Right renal pelvis (tissue), 4 donors: ENCODE measurements around the gene C6orf89. TPM values are rescaled to one million over a fixed set of nuclear protein-coding genes. Genes with fewer than 3 reads are reported as not detected.
"Not testable (repeated sequence)": the region's sequence is repeated elsewhere in the genome, so short reads cannot be mapped to it uniquely, and the experiment has no call there.

Source experiments
- DNase-seq, 4 donors: peaks; one replicate each; pipeline ENCODE4 v3.0.0-alpha.2; 2013; ENCODE audit warnings: low read depth in 4 of 4, low spot score in 3 of 4, missing footprints in 1 of 4
- polyA plus RNA-seq, 4 donors: library from polyadenylated mRNA; unstranded; fragments of 120-200 nt; gene quantifications; one replicate each; pipeline ENCODE4 v1.2.1, GENCODE V29; 2013; ENCODE audit not compliant: insufficient read length in 4 of 4

C6orf89 gene
- polyA plus RNA-seq, 4 donors: 47.1 to 56.1 (median 55.1) TPM

GRCh38 chr6:36942329-36942728 lies 56.6 kb downstream of the C6orf89 start:
- not testable (repeated sequence) for DNase-seq

- no peak for DNase-seq
Observed at GRCh38 chr6:36944650-36945049, 58.9 kb downstream of the C6orf89 start.

- no peak for DNase-seq
Observed at GRCh38 chr6:36945301-36945700, 59.5 kb downstream of the C6orf89 start.

GRCh38 chr6:36946526-36946925 lies 60.8 kb downstream of the C6orf89 start:
- no peak for DNase-seq

GRCh38 chr6:36947570-36948351 lies 62.0 kb downstream of the C6orf89 start:
- DNase-seq: no peak

- DNase-seq: not testable (repeated sequence)
Observed at GRCh38 chr6:36949076-36949475, 63.3 kb downstream of the C6orf89 start.

- DNase-seq: no peak
Observed at GRCh38 chr6:36949636-36950035, 63.9 kb downstream of the C6orf89 start.

GRCh38 chr6:36953931-36954261 lies 68.1 kb downstream of the C6orf89 start:
- no peak for DNase-seq

GRCh38 chr6:36954262-36954931 lies 68.6 kb downstream of the C6orf89 start, which contains the start of gene PI16:
Gene PI16, plus strand, starts transcription at chr6:36954738. Its CDS starts 23 bp downstream, at chr6:36954761.
- DNase-seq: no peak

GRCh38 chr6:36955136-36955535 lies 69.4 kb downstream of the C6orf89 start:
- DNase-seq: no peak

- no peak for DNase-seq
Observed at GRCh38 chr6:36955671-36956445, 70.1 kb downstream of the C6orf89 start.

- no peak for DNase-seq
Observed at GRCh38 chr6:36956446-36956820, 70.7 kb downstream of the C6orf89 start.

GRCh38 chr6:36957773-36958271 lies 72.1 kb downstream of the C6orf89 start:
- no peak for DNase-seq

- no peak for DNase-seq
Observed at GRCh38 chr6:36958775-36959554, 73.2 kb downstream of the C6orf89 start.

GRCh38 chr6:36959555-36960250 lies 74.0 kb downstream of the C6orf89 start:
- no peak for DNase-seq

- DNase-seq: no peak
Observed at GRCh38 chr6:36961441-36962435, 76.0 kb downstream of the C6orf89 start.

GRCh38 chr6:36962874-36963273 lies 77.1 kb downstream of the C6orf89 start:
- no peak for DNase-seq

- no peak for DNase-seq
Observed at GRCh38 chr6:36963451-36964290, 77.9 kb downstream of the C6orf89 start.
